Sigmoid colon (tissue), 7 donors: ENCODE measurements around the gene FBXL20. TPM values are rescaled to one million over a fixed set of nuclear protein-coding genes. Genes with fewer than 3 reads are reported as not detected.
A peak's percentile ranks its signal among the peaks of the same experiment; 100 is the strongest.

ENCODE experiments used
- DNase-seq: peaks from one replicate; pipeline ENCODE4 v3.0.0-alpha.2; 2019
- H3K27ac ChIP-seq, 4 donors: fragments of 200-600 bp; sonication (generic); one replicate each; pipeline ENCODE4 v1.5.1; 2016 to 2019; ENCODE audit warnings: mild to moderate bottlenecking in 1 of 4
- H3K27me3 ChIP-seq, 3 donors: fragments of 200-600 bp; sonication (generic); one replicate each; pipeline ENCODE4 v1.5.1; 2019; ENCODE audit warnings: mild to moderate bottlenecking in 1 of 3
- H3K36me3 ChIP-seq, 4 donors: fragments of 200-600 bp; sonication (generic); one replicate each; pipeline ENCODE4 v1.5.1; 2016 to 2019
- H3K4me1 ChIP-seq, 4 donors: fragments of 200-600 bp; sonication (generic); one replicate each; pipeline ENCODE4 v1.5.1; 2017 to 2019
- H3K4me3 ChIP-seq, 4 donors: fragments of 200-600 bp; sonication (generic); one replicate each; pipeline ENCODE4 v1.5.1; 2017 to 2019; ENCODE audit warnings: mild to moderate bottlenecking in 2 of 4, moderate library complexity in 1 of 4
- H3K9me3 ChIP-seq, 4 donors: fragments of 200-600 bp in 3 of 4; sonication (generic) in 3 of 4; one replicate each; pipeline versions ENCODE4 v1.5.1 to v1.6.1; 2013 to 2019
- EP300 ChIP-seq, 4 donors: sonication (generic); formaldehyde crosslinking; IDR thresholded peaks; one replicate each; pipeline ENCODE4 v1.6.1; 2017; ENCODE audit warnings: antibody characterized with exemption in 4 of 4
- POLR2A ChIP-seq, 2 donors: fragments of 450-650 bp; IDR thresholded peaks; one replicate each; pipeline ENCODE4 v1.6.1; 2016; ENCODE audit warnings: antibody characterized with exemption in 2 of 2, mild to moderate bottlenecking in 2 of 2, moderate library complexity in 2 of 2
- POLR2AphosphoS5 ChIP-seq, 4 donors: sonication (generic); formaldehyde crosslinking; IDR thresholded peaks; one replicate each; pipeline ENCODE4 v1.6.1; 2017; ENCODE audit warnings: antibody characterized with exemption in 4 of 4
- WGBS, 2 donors: extraction: QIAGEN DNeasy Blood & Tissue Kit; methylation state at CpG; one replicate each; pipeline ENCODE4 v1.1.7; 2013; 5-methylcytosine and 5-hydroxymethylcytosine counted together
- intact Hi-C: fragments of 100-400 bp; cut with DNase I; formaldehyde crosslinking; loops from one replicate; pipeline ENCODE4 v1.15.1; 2023
- polyA plus RNA-seq, 3 donors: library from polyadenylated mRNA; stranded (reverse); fragments of 200-250 nt; gene quantifications; one replicate each; pipeline ENCODE4 v1.2.3, GENCODE V29; 2013
- total RNA-seq, 4 donors: library from RNA; depleted of rRNA; stranded (reverse); fragments of >200 nt; gene quantifications; one replicate each; pipeline ENCODE4 v1.1.0, GENCODE V29; 2016
- TF ChIP-seq, protein P1 (sequence below), 4 experiments: fragments of 450-650 bp in 3 of 4; fragments of 200-600 bp in 1 of 4; IDR thresholded peaks; one replicate each; pipeline ENCODE4 v1.5.1; 2016 to 2019; ENCODE audit warnings: antibody characterized with exemption in 4 of 4, mild to moderate bottlenecking in 3 of 4, moderate library complexity in 2 of 4
- donor health status: healthy with polysubstance abuse.
- donor health status: Bipolar disorder and iron deficiency.
- donor health status: healthy.

FBXL20 gene, protein sequence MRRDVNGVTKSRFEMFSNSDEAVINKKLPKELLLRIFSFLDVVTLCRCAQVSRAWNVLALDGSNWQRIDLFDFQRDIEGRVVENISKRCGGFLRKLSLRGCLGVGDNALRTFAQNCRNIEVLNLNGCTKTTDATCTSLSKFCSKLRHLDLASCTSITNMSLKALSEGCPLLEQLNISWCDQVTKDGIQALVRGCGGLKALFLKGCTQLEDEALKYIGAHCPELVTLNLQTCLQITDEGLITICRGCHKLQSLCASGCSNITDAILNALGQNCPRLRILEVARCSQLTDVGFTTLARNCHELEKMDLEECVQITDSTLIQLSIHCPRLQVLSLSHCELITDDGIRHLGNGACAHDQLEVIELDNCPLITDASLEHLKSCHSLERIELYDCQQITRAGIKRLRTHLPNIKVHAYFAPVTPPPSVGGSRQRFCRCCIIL
- total RNA-seq (10 to 100 TPM; 17.0 to 26.0 (median 20.0) TPM), polyA plus RNA-seq (1 to 10 TPM; 1.8 to 4.2 (median 2.8) TPM)

DNA sequence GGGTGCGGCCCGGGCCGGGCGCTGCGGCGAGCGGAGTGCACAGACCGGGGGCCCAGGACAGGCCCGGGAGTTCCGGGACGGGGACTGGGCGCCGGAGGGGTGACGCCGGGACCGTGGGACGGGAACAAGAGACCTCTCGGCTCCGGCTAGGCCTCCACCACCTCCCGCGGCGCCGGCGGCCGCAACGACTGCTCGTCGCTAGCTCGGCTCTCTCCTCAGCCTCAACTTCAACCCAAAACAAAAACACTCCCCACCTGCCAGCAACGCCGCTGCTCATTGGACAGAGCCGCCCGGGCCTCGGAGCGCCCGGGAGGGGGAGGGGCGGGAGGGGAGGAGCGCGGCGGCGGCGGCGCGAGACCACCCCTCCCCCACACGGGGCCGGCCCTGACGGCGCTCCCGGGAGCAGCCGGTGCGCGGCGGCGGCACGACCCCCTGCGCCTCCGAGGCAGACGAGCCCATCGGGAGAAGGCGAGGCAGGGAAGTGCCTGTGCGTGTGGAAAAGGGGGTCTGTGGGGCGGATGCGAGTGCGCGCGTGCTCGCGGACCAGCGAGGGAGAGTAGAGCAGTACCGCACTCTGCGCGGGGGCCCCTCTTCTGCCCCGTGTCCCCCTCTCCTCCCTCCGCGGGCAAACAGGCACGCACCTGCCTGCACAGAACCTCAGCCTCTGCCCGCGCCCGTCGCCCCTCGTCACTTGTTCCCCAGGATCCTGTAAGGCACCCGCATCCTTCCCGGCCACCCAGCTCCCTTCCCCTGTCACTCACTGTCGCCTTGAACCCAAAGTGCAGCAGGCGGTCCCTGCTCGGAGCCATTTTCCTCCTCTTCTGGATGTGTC lies at the start of gene FBXL20:
Gene FBXL20, minus strand, starts transcription at position 215 of the 832 bp plus-strand sequence. CDS start 224 bp downstream, outside the sequence.
- peaks cover 0 to 30% (median 22%) of the 10 kb centered on the region in 4 donors for H3K4me1 ChIP-seq
- intact Hi-C loops, result loop anchor here (2.0 to 5.0 kb wide), 2 partner anchors 59 to 204 kb away; partner anchors contain the start of genes CACNB1 and CDK12
- H3K27ac ChIP-seq, result peak within 1 kb of the TSS; percentile 90 to 94 (median 91)
- peak; percentile 96 for DNase-seq
- no peaks in the 10 kb centered on the region for H3K27me3 ChIP-seq
- no peaks in the 10 kb centered on the region for H3K9me3 ChIP-seq
- H3K4me3 ChIP-seq, result peak within 1 kb of the TSS; percentile 78 to 98 (median 94)
- WGBS, 2 donors, result 0% methylated on average over 85 to 86 of the region's 86 CpGs
- peaks cover 0 to 15% (median 0%) of the 10 kb centered on the region in 4 donors for H3K36me3 ChIP-seq
- TF ChIP-seq EP300 (IDR thresholded peaks at IDR 0.05) (no peak), POLR2AphosphoS5 (IDR thresholded peaks at IDR 0.05) (peak; percentile 77 to 97 (median 91)), POLR2A (IDR thresholded peaks at IDR 0.05) (peak; percentile 65 to 77)
- TF ChIP-seq, protein P1, sequence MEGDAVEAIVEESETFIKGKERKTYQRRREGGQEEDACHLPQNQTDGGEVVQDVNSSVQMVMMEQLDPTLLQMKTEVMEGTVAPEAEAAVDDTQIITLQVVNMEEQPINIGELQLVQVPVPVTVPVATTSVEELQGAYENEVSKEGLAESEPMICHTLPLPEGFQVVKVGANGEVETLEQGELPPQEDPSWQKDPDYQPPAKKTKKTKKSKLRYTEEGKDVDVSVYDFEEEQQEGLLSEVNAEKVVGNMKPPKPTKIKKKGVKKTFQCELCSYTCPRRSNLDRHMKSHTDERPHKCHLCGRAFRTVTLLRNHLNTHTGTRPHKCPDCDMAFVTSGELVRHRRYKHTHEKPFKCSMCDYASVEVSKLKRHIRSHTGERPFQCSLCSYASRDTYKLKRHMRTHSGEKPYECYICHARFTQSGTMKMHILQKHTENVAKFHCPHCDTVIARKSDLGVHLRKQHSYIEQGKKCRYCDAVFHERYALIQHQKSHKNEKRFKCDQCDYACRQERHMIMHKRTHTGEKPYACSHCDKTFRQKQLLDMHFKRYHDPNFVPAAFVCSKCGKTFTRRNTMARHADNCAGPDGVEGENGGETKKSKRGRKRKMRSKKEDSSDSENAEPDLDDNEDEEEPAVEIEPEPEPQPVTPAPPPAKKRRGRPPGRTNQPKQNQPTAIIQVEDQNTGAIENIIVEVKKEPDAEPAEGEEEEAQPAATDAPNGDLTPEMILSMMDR (IDR thresholded peaks at IDR 0.05), result no peak

DNA sequence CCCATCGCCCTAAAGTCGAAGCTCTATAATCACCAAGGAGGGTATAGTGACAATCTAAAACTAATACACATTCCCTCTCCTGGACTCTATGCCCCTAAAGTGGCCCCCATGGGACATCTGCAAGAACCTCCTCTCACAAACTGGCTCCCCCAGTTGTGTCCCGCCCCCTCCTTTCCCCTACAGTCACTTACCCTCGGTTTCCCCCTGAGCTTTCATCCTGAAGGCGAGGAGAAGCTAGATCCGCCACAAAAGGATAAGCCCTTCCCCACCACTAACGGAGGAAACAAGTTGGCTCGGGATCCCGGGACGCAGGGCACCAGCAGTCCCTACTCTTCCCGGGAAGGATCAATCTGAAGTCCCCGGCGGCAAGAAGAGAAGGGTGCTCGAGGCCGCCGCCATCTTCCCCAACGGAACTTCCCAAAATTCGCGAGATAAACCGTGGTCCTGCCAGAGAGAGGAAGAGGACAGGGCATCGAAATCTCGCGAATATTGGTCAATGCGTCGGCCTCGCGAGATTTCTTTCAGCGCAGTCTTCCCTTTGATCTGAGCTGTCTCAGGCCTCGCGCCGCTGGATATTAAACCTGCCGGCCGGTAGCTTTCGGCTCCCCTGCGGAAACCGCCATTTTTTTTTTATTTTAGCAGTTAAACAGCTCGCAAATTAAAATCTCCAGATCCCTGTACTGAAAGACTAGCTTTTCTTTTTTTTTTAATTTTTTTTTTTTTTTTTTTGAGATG lies 49.6 kb upstream of the FBXL20 start, which contains the start of gene MED1:
Gene MED1, minus strand, starts transcription at position 417 of the 735 bp plus-strand sequence. Its CDS starts 201 bp downstream, at position 216.
- peak within 1 kb of the TSS; percentile 61 to 92 (median 74) for H3K4me3 ChIP-seq
- DNase-seq, result peak; percentile 97
- H3K9me3 ChIP-seq, result no peaks in the 10 kb centered on the region
- TF ChIP-seq, protein P1 (IDR thresholded peaks at IDR 0.05), result no peak
- TF ChIP-seq POLR2AphosphoS5 (IDR thresholded peaks at IDR 0.05) (peak; percentile 42 to 84 (median 74)), POLR2A (IDR thresholded peaks at IDR 0.05) (peak; percentile 34 to 38), EP300 (IDR thresholded peaks at IDR 0.05) (no peak)
- H3K27me3 ChIP-seq, result no peaks in the 10 kb centered on the region
- peaks cover 0 to 19% (median 16%) of the 10 kb centered on the region in 4 donors for H3K4me1 ChIP-seq
- H3K27ac ChIP-seq, result peak within 1 kb of the TSS; percentile 81 to 90 (median 84)
- 1% methylated on average over 37 of the region's 37 CpGs for WGBS, 2 donors
- peaks cover 0 to 25% (median 4%) of the 10 kb centered on the region in 4 donors for H3K36me3 ChIP-seq
- intact Hi-C loops, result loop anchor here (1.0 kb wide), 1 partner anchor 10 kb away; the partner anchor contains the start of gene CDK12

DNA sequence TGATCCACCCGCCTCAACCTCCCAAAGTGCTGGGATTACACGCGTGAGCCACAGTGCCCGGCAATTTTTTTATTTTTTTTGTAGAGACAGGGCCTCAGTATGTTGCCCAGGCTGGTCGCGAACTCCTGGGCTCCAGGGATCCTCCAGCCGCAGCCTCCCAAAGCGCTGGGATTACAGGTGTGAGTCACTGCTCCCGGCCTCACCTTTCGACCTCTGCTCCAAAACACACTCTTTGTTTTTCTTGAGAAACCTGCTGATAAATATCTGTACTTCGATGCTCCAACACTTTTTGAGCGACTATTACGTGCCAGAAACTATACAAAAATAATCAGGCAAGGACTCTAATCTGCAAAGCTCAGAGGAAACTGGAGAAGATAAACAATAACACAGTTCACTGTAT lies 48.6 kb upstream of the FBXL20 start:
- peak overlapping the region in 3 of 4 donors; percentile 61 to 92 (median 83) for H3K4me3 ChIP-seq
- H3K27ac ChIP-seq, result peak overlapping the region in 2 of 4 donors; percentile 87 to 90
- no peaks in the 10 kb centered on the region for H3K27me3 ChIP-seq
- TF ChIP-seq POLR2A (IDR thresholded peaks at IDR 0.05) (no peak), EP300 (IDR thresholded peaks at IDR 0.05) (no peak), POLR2AphosphoS5 (IDR thresholded peaks at IDR 0.05) (no peak)
- TF ChIP-seq, protein P1 (IDR thresholded peaks at IDR 0.05), result no peak
- H3K36me3 ChIP-seq, result peaks cover 0 to 34% (median 6%) of the 10 kb centered on the region in 4 donors
- H3K9me3 ChIP-seq, result no peaks in the 10 kb centered on the region
- DNase-seq, result peak; percentile 47
- intact Hi-C loops, result no loop called here
- 90% methylated on average over 13 of the region's 13 CpGs for WGBS, 2 donors
- H3K4me1 ChIP-seq, result peaks cover 0 to 19% (median 16%) of the 10 kb centered on the region in 4 donors

DNA sequence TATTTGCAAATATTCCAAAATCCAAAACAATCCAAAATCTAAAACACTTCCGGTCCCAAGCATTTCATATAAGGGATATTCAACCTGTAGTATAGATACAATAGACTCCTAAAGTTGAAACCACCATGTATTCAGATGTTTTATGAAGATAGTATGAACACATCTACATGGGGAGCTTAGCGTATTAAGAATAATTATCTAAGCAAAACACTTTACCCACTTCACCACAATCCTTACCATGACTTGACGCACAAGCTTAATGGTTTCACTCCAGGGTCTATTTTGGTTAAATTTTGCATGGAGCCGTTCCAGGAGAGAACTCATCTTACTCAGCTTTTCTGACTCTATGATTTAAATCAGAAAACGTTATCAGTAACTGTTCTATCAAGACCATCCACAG lies 46.1 kb upstream of the FBXL20 start:
- DNase-seq, result no peak
- Histone ChIP-seq H3K4me3 (no peak overlapping the region), H3K27ac (no peak overlapping the region), H3K27me3 (no peaks in the 10 kb centered on the region), H3K9me3 (no peaks in the 10 kb centered on the region), H3K36me3 (peaks cover 8 to 57% (median 18%) of the 10 kb centered on the region in 4 donors), H3K4me1 (peaks cover 0 to 19% (median 16%) of the 10 kb centered on the region in 4 donors)
- 91% methylated on average over 5 of the region's 5 CpGs for WGBS, 2 donors
- TF ChIP-seq EP300 (IDR thresholded peaks at IDR 0.05), result no peak
- TF ChIP-seq POLR2A (IDR thresholded peaks at IDR 0.05), result no peak
- TF ChIP-seq, protein P1 (IDR thresholded peaks at IDR 0.05), result no peak
- TF ChIP-seq POLR2AphosphoS5 (IDR thresholded peaks at IDR 0.05), result no peak
- intact Hi-C loops, result no loop called here
